DOHH2 (cell line): ENCODE measurements around the gene PROS1.

Experiments used
- H3F3A ChIP-seq: fragments of 200-600 bp; sonication (generic), shearing (Covaris generic); 2 replicates; pipeline ENCODE4 v1.6.0; 2016; ENCODE audit warnings: antibody characterized with exemption, mild to moderate bottlenecking; ENCODE audit not compliant: control insufficient read depth, insufficient read depth
- H3K27ac ChIP-seq: fragments of 200-600 bp; sonication (generic); 2 replicates; pipeline ENCODE4 v1.5.1; 2014; ENCODE audit warnings: low read depth, mild to moderate bottlenecking, low read length, moderate library complexity
- H3K27me3 ChIP-seq: fragments of 200-600 bp; sonication (generic); 2 replicates; pipeline ENCODE4 v1.6.1; 2014; ENCODE audit warnings: mild to moderate bottlenecking, low read length, mixed read lengths; ENCODE audit not compliant: control insufficient read depth
- H3K36me3 ChIP-seq: fragments of 200-600 bp; sonication (generic); 2 replicates; pipeline ENCODE4 v1.6.1; 2014; ENCODE audit warnings: mild to moderate bottlenecking, low read length, moderate library complexity, mixed read lengths; ENCODE audit not compliant: control insufficient read depth
- H3K4me1 ChIP-seq: fragments of 200-600 bp; sonication (generic); 2 replicates; pipeline ENCODE4 v1.6.1; 2014; ENCODE audit warnings: mild to moderate bottlenecking, low read length, mixed read lengths; ENCODE audit not compliant: control insufficient read depth
- H3K4me2 ChIP-seq: fragments of 200-600 bp; sonication (generic); 2 replicates; pipeline ENCODE4 v1.6.0; 2014; ENCODE audit warnings: mild to moderate bottlenecking, low read length, moderate library complexity
- H3K4me3 ChIP-seq: fragments of 200-600 bp; sonication (generic); 2 replicates; pipeline ENCODE4 v1.5.1; 2014; ENCODE audit warnings: mild to moderate bottlenecking, low read length, mixed read lengths
- H3K79me2 ChIP-seq: fragments of 200-600 bp; sonication (generic); 2 replicates; pipeline ENCODE4 v1.6.1; 2014; ENCODE audit warnings: mild to moderate bottlenecking, low read length, mixed read lengths; ENCODE audit not compliant: control insufficient read depth
- H3K9me2 ChIP-seq: fragments of 200-600 bp; sonication (generic); replicated peaks from 2 replicates; pipeline ENCODE4 v1.6.1; 2014; ENCODE audit warnings: mild to moderate bottlenecking, low read length, mixed read lengths; ENCODE audit not compliant: control insufficient read depth
- H3K9me3 ChIP-seq: fragments of 200-600 bp; sonication (generic); 2 replicates; pipeline ENCODE4 v1.6.1; 2014; ENCODE audit warnings: antibody characterized with exemption, low read length, mixed read lengths; ENCODE audit not compliant: control insufficient read depth, insufficient read depth
- H4K20me1 ChIP-seq: fragments of 200-600 bp; sonication (generic); 2 replicates; pipeline ENCODE4 v1.6.0; 2014; ENCODE audit warnings: low read depth, mild to moderate bottlenecking, antibody characterized with exemption, low read length, moderate library complexity; ENCODE audit not compliant: control insufficient read depth, insufficient read depth
- CTCF ChIP-seq: fragments of 200-600 bp; sonication (generic); IDR thresholded peaks from one replicate; pipeline ENCODE4 v1.5.1; 2014; ENCODE audit warnings: antibody characterized with exemption, mild to moderate bottlenecking, low read depth, low read length; ENCODE audit not compliant: poor library complexity, severe bottlenecking
- EZH2phosphoT487 ChIP-seq: fragments of 200-600 bp; sonication (generic); IDR thresholded peaks from 2 replicates; pipeline ENCODE4 v1.6.1; 2017; ENCODE audit warnings: borderline replicate concordance, mild to moderate bottlenecking, antibody characterized with exemption, low read length, moderate library complexity, mixed read lengths

Gene PROS1

GRCh38 chr3:94008253-94008652, 34.6 kb upstream of the PROS1 start:
- H3K79me2 ChIP-seq: no peaks in the 10 kb centered on the region
- H3K4me1 ChIP-seq: 0 out of 2 replicates have a peak, but pooled peaks cover 4% of the 10 kb centered on the region
- H3K9me2 ChIP-seq: no peaks in the 10 kb centered on the region
- no peaks in the 10 kb centered on the region for H4K20me1 ChIP-seq
- no peak for TF ChIP-seq EZH2phosphoT487
- TF ChIP-seq CTCF: no peak
- no peaks in the 10 kb centered on the region for H3F3A ChIP-seq
- no peak overlapping the region for H3K27ac ChIP-seq
- H3K27me3 ChIP-seq: no peaks in the 10 kb centered on the region
- no peaks in the 10 kb centered on the region for H3K9me3 ChIP-seq
- H3K4me2 ChIP-seq: no peak overlapping the region
- H3K36me3 ChIP-seq: no peaks in the 10 kb centered on the region; the same call in 1 of the 2 replicates
- H3K4me3 ChIP-seq: no peak overlapping the region

GRCh38 chr3:94004301-94004910, 30.7 kb upstream of the PROS1 start:
- Histone ChIP-seq H3K9me2 (no peaks in the 10 kb centered on the region), H4K20me1 (no peaks in the 10 kb centered on the region), H3K27me3 (no peaks in the 10 kb centered on the region), H3K4me3 (no peak overlapping the region), H3K27ac (no peak overlapping the region), H3K9me3 (no peaks in the 10 kb centered on the region), H3K4me1 (0 out of 2 replicates have a peak, but pooled peaks cover 4% of the 10 kb centered on the region), H3F3A (no peaks in the 10 kb centered on the region), H3K79me2 (no peaks in the 10 kb centered on the region), H3K4me2 (no peak overlapping the region), H3K36me3 (no peaks in the 10 kb centered on the region; the same call in 1 of the 2 replicates)
- peak; percentile 74 for TF ChIP-seq CTCF
- no peak for TF ChIP-seq EZH2phosphoT487

- H3K4me3 ChIP-seq: no peak overlapping the region
- H3K27me3 ChIP-seq: no peaks in the 10 kb centered on the region
- no peak overlapping the region for H3K4me2 ChIP-seq
- H3K9me3 ChIP-seq: no peaks in the 10 kb centered on the region
- no peaks in the 10 kb centered on the region for H4K20me1 ChIP-seq
- no peak overlapping the region for H3K27ac ChIP-seq
- no peaks in the 10 kb centered on the region for H3K79me2 ChIP-seq
- H3K9me2 ChIP-seq: no peaks in the 10 kb centered on the region
- H3K36me3 ChIP-seq: no peaks in the 10 kb centered on the region; the same call in 1 of the 2 replicates
- no peaks in the 10 kb centered on the region for H3F3A ChIP-seq
- TF ChIP-seq EZH2phosphoT487: no peak
- TF ChIP-seq CTCF: no peak
- 0 out of 2 replicates have a peak, but pooled peaks cover 4% of the 10 kb centered on the region for H3K4me1 ChIP-seq
Observed at GRCh38 chr3:94001827-94002495, 28.3 kb upstream of the PROS1 start.
